B cell (primary cell): ENCODE results near the gene TNFRSF25. TPM values are rescaled to one million over a fixed set of nuclear protein-coding genes. Genes with fewer than 3 reads are reported as not detected.
A peak's percentile ranks its signal among the peaks of the same experiment; 100 is the strongest.
"Not testable (repeated sequence)": the region's sequence is repeated elsewhere in the genome, so short reads cannot be mapped to it uniquely, and the experiment has no call there.

Experiments used
- ATAC-seq: fragments of 200-7000 bp; cut with Tn5 transposase; one replicate; pipeline ENCODE4 v1.10.0; 2021; ENCODE audit warnings: low read depth, mild to moderate bottlenecking, moderate number of reproducible peaks, moderate library complexity
- CTCF ChIA-PET: fragments of 350-600 bp; sonication (Branson Sonifier 250); formaldehyde crosslinking; loops from one replicate; lab custom pipeline; 2021; ENCODE audit warnings: antibody characterized with exemption, inconsistent platforms; lab: Charles Lee
- POLR2A ChIA-PET: fragments of 350-600 bp; sonication (Branson Sonifier 250); formaldehyde crosslinking; loops from one replicate; lab custom pipeline; 2021; ENCODE audit warnings: antibody characterized with exemption; lab: Charles Lee
- DNase-seq: peaks from one replicate; pipeline ENCODE4 v3.0.0; 2013
- H2AFZ ChIP-seq: 2 replicates; pipeline ENCODE4 v1.6.1; 2012; ENCODE audit warnings: mild to moderate bottlenecking, low read depth, low read length; ENCODE audit not compliant: insufficient read depth, poor library complexity, severe bottlenecking
- H3K27ac ChIP-seq, 2 donors: 1 replicate in 1 of 2; 2 replicates in 1 of 2; pipeline ENCODE4 v1.5.1; 2012 to 2013; ENCODE audit warnings: low read length in 2 of 2, mild to moderate bottlenecking in 2 of 2, moderate library complexity in 1 of 2
- H3K27me3 ChIP-seq, 4 experiments: fragments of 200-600 bp in 1 of 4; sonication (generic) in 1 of 4; replicated peaks in 1 of 4; 1 replicate in 2 of 4; 2 replicates in 2 of 4; pipeline versions ENCODE4 v1.6.1 to v1.7.0; 2013 to 2016; ENCODE audit warnings: low read length in 3 of 4, mild to moderate bottlenecking in 2 of 4, mixed read lengths in 1 of 4, moderate library complexity in 1 of 4; ENCODE audit not compliant: insufficient read depth in 4 of 4, control insufficient read depth in 3 of 4; ENCODE audit errors: control extremely low read depth in 1 of 4
- H3K36me3 ChIP-seq, 2 experiments: replicated peaks in 1 of 2; 1 replicate in 1 of 2; 2 replicates in 1 of 2; pipeline versions ENCODE4 v1.6.1 to v1.7.1; 2013; ENCODE audit warnings: low read length in 1 of 2; ENCODE audit not compliant: insufficient read depth in 2 of 2, control insufficient read depth in 1 of 2; ENCODE audit errors: control extremely low read depth in 1 of 2, extremely low read depth in 1 of 2
- H3K4me1 ChIP-seq, 2 donors: fragments of 200-600 bp in 1 of 2; sonication (generic) in 1 of 2; 1 replicate in 1 of 2; 2 replicates in 1 of 2; pipeline versions ENCODE4 v1.5.1 to v1.6.1; 2013 to 2017; ENCODE audit warnings: low read length in 2 of 2; ENCODE audit not compliant: control insufficient read depth in 2 of 2, insufficient read depth in 2 of 2
- H3K4me2 ChIP-seq: replicated peaks from 2 replicates; pipeline ENCODE3; 2012; ENCODE audit warnings: mild to moderate bottlenecking, low read depth, low read length; ENCODE audit not compliant: poor library complexity, severe bottlenecking
- H3K4me3 ChIP-seq, 5 experiments: fragments of 200-600 bp in 1 of 5; sonication (generic) in 1 of 5; 1 replicate in 3 of 5; 2 replicates in 2 of 5; pipeline versions ENCODE4 v1.5.1 to v1.7.0; 2011 to 2016; ENCODE audit warnings: low read length in 4 of 5, mild to moderate bottlenecking in 4 of 5, low read depth in 2 of 5, control low read depth in 1 of 5, moderate library complexity in 1 of 5; ENCODE audit not compliant: insufficient read depth in 1 of 5; ENCODE audit errors: control extremely low read depth in 1 of 5, extremely low read depth in 1 of 5
- H3K79me2 ChIP-seq: fragments of 200-600 bp; sonication (generic); one replicate; pipeline ENCODE4 v1.6.0; 2016; ENCODE audit warnings: low read length; ENCODE audit not compliant: control insufficient read depth, insufficient read depth
- H3K9ac ChIP-seq: fragments of 200-600 bp; sonication (generic); 2 replicates; pipeline ENCODE4 v1.6.1; 2017; ENCODE audit warnings: mild to moderate bottlenecking, low read length, moderate library complexity
- H3K9me3 ChIP-seq, 3 donors: one replicate each; pipeline versions ENCODE4 v1.6.1 to v1.7.1; 2013; ENCODE audit warnings: low read length in 2 of 3; ENCODE audit not compliant: control insufficient read depth in 2 of 3, insufficient read depth in 1 of 3; ENCODE audit errors: control extremely low read depth in 1 of 3
- H4K20me1 ChIP-seq: 2 replicates; pipeline ENCODE4 v1.6.0; 2012; ENCODE audit warnings: mild to moderate bottlenecking, low read length; ENCODE audit not compliant: insufficient read depth, control insufficient read depth, poor library complexity, severe bottlenecking
- H3K27ac Mint-ChIP-seq: one replicate; pipeline ENCODE4 v1.8.0; 2021; ENCODE audit warnings: mixed read lengths
- H3K27me3 Mint-ChIP-seq: one replicate; pipeline ENCODE4 v1.8.0; 2021; ENCODE audit warnings: mixed read lengths
- H3K4me1 Mint-ChIP-seq: one replicate; pipeline ENCODE4 v1.8.0; 2021; ENCODE audit warnings: mixed read lengths
- H3K4me3 Mint-ChIP-seq: one replicate; pipeline ENCODE4 v1.8.0; 2021; ENCODE audit warnings: mixed read lengths
- H3K9me3 Mint-ChIP-seq: one replicate; pipeline ENCODE4 v1.8.0; 2022; ENCODE audit warnings: mixed read lengths; ENCODE audit not compliant: insufficient read depth
- EZH2 ChIP-seq: IDR thresholded peaks from 2 replicates; pipeline ENCODE4 v1.6.1; 2012; ENCODE audit warnings: borderline replicate concordance, low read depth, mild to moderate bottlenecking, moderate library complexity, low read length; ENCODE audit not compliant: insufficient read depth, poor library complexity, severe bottlenecking
- whole genome bisulfite sequencing: methylation state at CpG from one replicate; pipeline ENCODE4 v1.1.5; 2013; ENCODE audit warnings: missing lambda C conversion rate; ENCODE audit not compliant: insufficient coverage; 5-methylcytosine and 5-hydroxymethylcytosine counted together
- intact Hi-C: fragments of 100-400 bp; cut with micrococcal nuclease; formaldehyde crosslinking; loops from one replicate; pipeline ENCODE4 v1.10.0; 2022
- polyA plus RNA-seq: library from polyadenylated mRNA; depleted of rRNA; stranded (reverse); fragments of >200 nt; gene quantifications from 2 replicates; pipeline ENCODE4 v1.2.3, GENCODE V29; 2012
- total RNA-seq, 2 donors: library from RNA; stranded (reverse); fragments of 120-200 nt in 1 of 2; gene quantifications; 1 replicate in 1 of 2; 2 replicates in 1 of 2; pipeline versions ENCODE4 v1.2.3 to v1.2.4, GENCODE V29; 2013 to 2022
- TF ChIP-seq, protein P1 (sequence below): fragments of 200-600 bp; IDR thresholded peaks from one replicate; pipeline ENCODE4 v1.8.0; 2022; ENCODE audit warnings: antibody characterized with exemption, mild to moderate bottlenecking

The TNFRSF25 gene
- total and polyA plus RNA-seq, 2 donors (not counting 1 experiment from before 2014, with no cell fraction given) = 2.6 to 7.1 TPM

GRCh38 chr1:6456800-6457466 is 9.0 kb downstream of the TNFRSF25 start:
- H3K4me1 ChIP-seq = peaks cover 16 to 17% of the 10 kb centered on the region in 2 donors
- no peaks in the 10 kb centered on the region for H3K36me3 ChIP-seq
- POLR2A ChIA-PET = no interaction called here
- CTCF ChIA-PET = no interaction called here
- no peak overlapping the region for H3K9ac ChIP-seq
- Mint-ChIP-seq H3K27ac (no peak overlapping the region), H3K4me3 (no peak overlapping the region), H3K27me3 (peaks cover 35% of the 10 kb centered on the region), H3K4me1 (peaks cover 18% of the 10 kb centered on the region), H3K9me3 (no peaks in the 10 kb centered on the region)
- ATAC-seq (no peak), DNase-seq (no peak)
- intact Hi-C loops = no loop called here
- WGBS = 91% methylated on average over 10 of the region's 11 CpGs
- no peaks in the 10 kb centered on the region for H4K20me1 ChIP-seq
- TF ChIP-seq, protein P1, sequence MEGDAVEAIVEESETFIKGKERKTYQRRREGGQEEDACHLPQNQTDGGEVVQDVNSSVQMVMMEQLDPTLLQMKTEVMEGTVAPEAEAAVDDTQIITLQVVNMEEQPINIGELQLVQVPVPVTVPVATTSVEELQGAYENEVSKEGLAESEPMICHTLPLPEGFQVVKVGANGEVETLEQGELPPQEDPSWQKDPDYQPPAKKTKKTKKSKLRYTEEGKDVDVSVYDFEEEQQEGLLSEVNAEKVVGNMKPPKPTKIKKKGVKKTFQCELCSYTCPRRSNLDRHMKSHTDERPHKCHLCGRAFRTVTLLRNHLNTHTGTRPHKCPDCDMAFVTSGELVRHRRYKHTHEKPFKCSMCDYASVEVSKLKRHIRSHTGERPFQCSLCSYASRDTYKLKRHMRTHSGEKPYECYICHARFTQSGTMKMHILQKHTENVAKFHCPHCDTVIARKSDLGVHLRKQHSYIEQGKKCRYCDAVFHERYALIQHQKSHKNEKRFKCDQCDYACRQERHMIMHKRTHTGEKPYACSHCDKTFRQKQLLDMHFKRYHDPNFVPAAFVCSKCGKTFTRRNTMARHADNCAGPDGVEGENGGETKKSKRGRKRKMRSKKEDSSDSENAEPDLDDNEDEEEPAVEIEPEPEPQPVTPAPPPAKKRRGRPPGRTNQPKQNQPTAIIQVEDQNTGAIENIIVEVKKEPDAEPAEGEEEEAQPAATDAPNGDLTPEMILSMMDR = no peak
- no peak for TF ChIP-seq EZH2
- no peaks in the 10 kb centered on the region for H3K79me2 ChIP-seq
- H3K27ac ChIP-seq = no peak overlapping the region
- no peak overlapping the region for H3K4me3 ChIP-seq
- H3K27me3 ChIP-seq = peaks cover 0 to 37% (median 11%) of the 10 kb centered on the region in 4 experiments
- no peak overlapping the region for H2AFZ ChIP-seq
- H3K4me2 ChIP-seq = no peak overlapping the region
- no peaks in the 10 kb centered on the region for H3K9me3 ChIP-seq

DNA sequence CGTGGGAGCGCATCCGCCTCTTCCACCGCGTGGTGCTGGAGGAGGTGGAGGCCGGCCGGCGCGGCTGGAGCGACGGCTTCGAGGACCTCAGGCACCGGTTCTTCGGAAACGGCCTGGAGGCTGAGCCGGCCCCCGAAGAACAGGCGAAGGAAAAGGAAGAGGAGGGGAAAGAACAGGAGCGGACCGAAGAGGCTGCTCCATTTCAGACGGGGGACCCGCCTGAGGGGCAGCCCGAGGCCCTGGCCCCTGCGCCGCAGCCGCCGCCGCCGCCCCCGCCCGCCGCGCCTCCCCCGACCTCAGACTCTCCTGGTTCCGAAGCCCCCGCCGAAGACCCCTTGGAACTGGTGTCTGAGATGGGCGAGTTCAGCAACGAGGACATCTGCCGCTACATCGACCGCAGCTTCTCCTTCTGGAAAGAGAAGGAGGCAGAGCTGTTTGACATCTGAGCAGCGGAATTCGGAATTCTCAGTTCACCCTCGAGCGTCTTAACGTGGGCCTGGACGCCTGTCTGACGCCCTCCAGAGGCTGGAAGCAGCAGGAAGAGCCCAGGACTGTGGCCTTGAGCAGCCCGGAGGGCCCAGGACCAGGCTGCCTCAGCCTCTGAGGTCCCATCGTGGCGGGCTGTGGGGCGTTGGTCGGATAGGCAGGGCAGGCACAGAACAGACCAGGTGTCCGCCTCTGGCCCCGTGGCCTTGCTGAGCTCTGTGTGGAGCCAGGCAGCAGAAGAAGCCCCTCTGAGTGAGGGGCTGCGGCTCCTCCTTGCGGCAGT is 10.0 kb downstream of the TNFRSF25 start:
- POLR2A ChIA-PET = not testable (repeated sequence)

More for the DNA sequence above, 10.0 kb downstream of the TNFRSF25 start:
- H3K27ac Mint-ChIP-seq, H4K20me1 ChIP-seq, H3K79me2 ChIP-seq, H3K9ac ChIP-seq, ATAC-seq, H3K9me3 ChIP-seq, DNase-seq, CTCF ChIA-PET, intact Hi-C loops, H3K27ac ChIP-seq, H3K4me3 ChIP-seq, H3K9me3 Mint-ChIP-seq, H3K36me3 ChIP-seq, H3K4me3 Mint-ChIP-seq, H2AFZ ChIP-seq: not testable (repeated sequence)
- H3K27me3 ChIP-seq = peaks cover 0 to 30% (median 11%) of the 10 kb centered on the region in 4 experiments
- WGBS = 37% methylated on average over 58 of the region's 58 CpGs
- H3K4me2 ChIP-seq = peak overlapping the region; percentile 28
- H3K4me1 Mint-ChIP-seq = peaks cover 15% of the 10 kb centered on the region
- H3K4me1 ChIP-seq = peaks cover 13 to 14% of the 10 kb centered on the region in 2 donors
- peaks cover 35% of the 10 kb centered on the region for H3K27me3 Mint-ChIP-seq
